ENCODE measurements around the gene DLGAP4.

- TF ChIP-seq RCOR1 (IDR thresholded peaks at IDR 0.05; ENCODE audit: low read depth, low read length) (no peak), CTCF (IDR thresholded peaks at IDR 0.05) (no peak), E2F6 (IDR thresholded peaks at IDR 0.05; ENCODE audit: borderline replicate concordance, low read depth) (no peak)
Observed at GRCh38 chr20:36528875-36529417, 222.8 kb downstream of the DLGAP4 start.
